Stimulated activated CD8-positive, alpha-beta memory T cell treated with anti-CD3 and anti-CD28 coated beads, Interleukin-7, amount 100 ng/mL, for 4 hours (primary cell): ENCODE measurements around the gene PDE3A.
"Not testable (repeated sequence)": the region's sequence is repeated elsewhere in the genome, so short reads cannot be mapped to it uniquely, and the experiment has no call there.

ENCODE experiments used
- DNase-seq, 2 donors: peaks; one replicate each; pipeline ENCODE4 v3.0.0-alpha.2; 2020; ENCODE audit warnings: low read depth in 2 of 2

PDE3A gene

GRCh38 chr12:20368114-20368650 lies at the start of gene PDE3A:
TSS of gene PDE3A (plus strand) at chr12:20368537. CDS start at chr12:20369285, 748 bp downstream.
- DNase-seq = no peak

- no peak for DNase-seq
Measured at GRCh38 chr12:20319366-20319765, 49.0 kb upstream of the PDE3A start.

GRCh38 chr12:20320552-20320951 lies 47.8 kb upstream of the PDE3A start:
- DNase-seq = no peak

GRCh38 chr12:20330826-20331505 lies 37.4 kb upstream of the PDE3A start:
- DNase-seq = not testable (repeated sequence)

GRCh38 chr12:20339060-20339459 lies 29.3 kb upstream of the PDE3A start:
- no peak for DNase-seq

GRCh38 chr12:20342111-20342510 lies 26.2 kb upstream of the PDE3A start:
- no peak for DNase-seq

GRCh38 chr12:20345866-20346265 lies 22.5 kb upstream of the PDE3A start:
- no peak for DNase-seq

- DNase-seq = no peak
Measured at GRCh38 chr12:20350026-20350425, 18.3 kb upstream of the PDE3A start.

GRCh38 chr12:20350495-20350894 lies 17.8 kb upstream of the PDE3A start:
- DNase-seq = no peak

- DNase-seq = no peak
Measured at GRCh38 chr12:20351406-20351805, 16.9 kb upstream of the PDE3A start.

GRCh38 chr12:20356048-20356447 lies 12.3 kb upstream of the PDE3A start:
- no peak for DNase-seq

- DNase-seq = no peak
Measured at GRCh38 chr12:20360407-20360806, 7.9 kb upstream of the PDE3A start.

- no peak for DNase-seq
Measured at GRCh38 chr12:20361416-20361815, 6.9 kb upstream of the PDE3A start.

- DNase-seq = no peak
Measured at GRCh38 chr12:20364501-20364900, 3.8 kb upstream of the PDE3A start.

- DNase-seq = no peak
Measured at GRCh38 chr12:20366776-20367409, 1.4 kb upstream of the PDE3A start.

- no peak for DNase-seq
Measured at GRCh38 chr12:20367583-20368113, 689 bp upstream of the PDE3A start.

- no peak for DNase-seq
Measured at GRCh38 chr12:20368651-20369304, 441 bp downstream of the PDE3A start.

GRCh38 chr12:20369305-20370013 lies 1.1 kb downstream of the PDE3A start:
- DNase-seq = no peak

- no peak for DNase-seq
Measured at GRCh38 chr12:20370014-20370386, 1.7 kb downstream of the PDE3A start.

- no peak for DNase-seq
Measured at GRCh38 chr12:20370866-20371519, 2.7 kb downstream of the PDE3A start.

GRCh38 chr12:20372326-20373096 lies 4.2 kb downstream of the PDE3A start:
- no peak for DNase-seq
